Pancreas (tissue), 10 donors: ENCODE data around the gene IL22RA2. TPM values are rescaled to one million over a fixed set of nuclear protein-coding genes. Genes with fewer than 3 reads are reported as not detected.

Experiments
- ATAC-seq, 4 donors: fragments of 200-7000 bp; cut with Tn5 transposase; one replicate each; pipeline versions ENCODE4 v1.8.0 to v1.9.1; 2020; ENCODE audit warnings: mild to moderate bottlenecking in 4 of 4, moderate library complexity in 4 of 4
- DNase-seq, 6 donors: peaks; one replicate each; pipeline ENCODE4 v3.0.0-alpha.2; 2020
- FAIRE-seq: peaks from 2 replicates; lab custom pipeline; 2012; peaks lifted over from hg19 to GRCh38; lab: Jason Lieb, UNC
- H3K27ac ChIP-seq, 4 donors: fragments of 200-600 bp; sonication (generic); 1 replicate in 3 of 4; 2 replicates in 1 of 4; pipeline versions ENCODE4 v1.5.0 to v1.8.0; 2020
- H3K27me3 ChIP-seq, 4 donors: fragments of 200-600 bp; one replicate each; pipeline ENCODE4 v1.8.0; 2021
- H3K36me3 ChIP-seq, 3 donors: fragments of 200-600 bp; sonication (generic) in 1 of 3; one replicate each; pipeline versions ENCODE4 v1.5.0 to v1.8.0; 2020 to 2021
- H3K4me1 ChIP-seq, 3 donors: fragments of 200-600 bp; one replicate each; pipeline ENCODE4 v1.8.0; 2021
- H3K4me3 ChIP-seq, 4 donors: fragments of 200-600 bp; sonication (generic) in 2 of 4; one replicate each; pipeline versions ENCODE4 v1.5.0 to v1.8.0; 2020 to 2021
- H3K9me3 ChIP-seq, 4 donors: fragments of 200-600 bp; one replicate each; pipeline ENCODE4 v1.8.0; 2021
- WGBS, 2 donors: extraction: QIAGEN DNeasy Blood & Tissue Kit; methylation state at CpG; one replicate each; pipeline ENCODE4 v1.1.7; 2013; 5-methylcytosine and 5-hydroxymethylcytosine counted together
- intact Hi-C, 3 donors: fragments of 100-400 bp; cut with DNase I; formaldehyde crosslinking; loops; one replicate each; pipeline versions ENCODE4 v1.11.1 to v1.14.2; 2022
- polyA plus RNA-seq, 2 donors: library from polyadenylated mRNA; stranded (reverse); fragments of 200-250 nt; gene quantifications; one replicate each; pipeline ENCODE4 v1.2.3, GENCODE V29; 2013
- total RNA-seq, 6 donors: library from RNA; stranded (reverse); fragmentation: NEBNext Ultra II Directional in 4 of 6; extraction: Animal tissue kit (Norgen Biotek cat#: 25700) in 4 of 6; gene quantifications; one replicate each; pipeline versions ENCODE4 v1.2.1 to v1.2.4, GENCODE V29; 2021 to 2023
- TF ChIP-seq, protein P1 (sequence below), 4 donors: fragments of 200-600 bp; sonication (generic) in 3 of 4; IDR thresholded peaks; one replicate each; pipeline versions ENCODE4 v1.5.0 to v1.8.0; 2021; ENCODE audit warnings: antibody characterized with exemption in 4 of 4
- donor health status: healthy with polysubstance abuse.
- donor health status: DM: no; HTN: no; CAD: no; lungs with moderate emphysema.
- donor health status: DM: no; HTN: no; CAD: no.
- donor health status: control.
- donor health status: control.
- donor health status: Bipolar disorder and iron deficiency.
- donor health status: DM: yes; HTN: yes; CAD: no.
- donor health status: DM: no; HTN: no; CAD: no.
- donor health status: DM: no; HTN: no; CAD: no.
- donor health status: DM: yes; HTN: yes; CAD: no.

Gene IL22RA2
- total and polyA plus RNA-seq, 8 donors: 0.06 TPM; not detected in 7

DNA sequence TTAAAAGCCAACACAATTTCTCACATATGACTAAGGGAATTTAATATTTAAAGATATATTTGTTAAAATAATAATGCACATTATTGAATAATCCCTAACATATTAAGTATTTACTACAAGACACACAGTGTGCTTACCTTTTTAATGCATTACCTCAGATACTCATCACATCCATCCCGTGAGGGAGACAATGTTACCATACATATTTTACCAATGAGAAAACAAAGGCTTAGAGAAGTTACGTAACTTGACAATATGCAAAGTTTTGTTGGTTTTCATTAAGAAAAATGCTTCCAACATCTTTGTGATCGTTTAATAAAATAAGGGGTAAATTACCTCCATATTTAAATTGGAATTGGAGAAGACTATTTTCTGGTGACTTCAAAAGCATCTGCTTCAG lies 41.5 kb upstream of the IL22RA2 start:
- ATAC-seq (no peak), FAIRE-seq (no peak), DNase-seq (no peak)
- peaks cover 21 to 65% (median 50%) of the 10 kb centered on the region in 3 donors for H3K4me1 ChIP-seq
- WGBS, 2 donors: 88 to 95% methylated on average over 3 of the region's 3 CpGs
- intact Hi-C loops: no loop called here
- no peaks in the 10 kb centered on the region for H3K27me3 ChIP-seq
- TF ChIP-seq, protein P1, sequence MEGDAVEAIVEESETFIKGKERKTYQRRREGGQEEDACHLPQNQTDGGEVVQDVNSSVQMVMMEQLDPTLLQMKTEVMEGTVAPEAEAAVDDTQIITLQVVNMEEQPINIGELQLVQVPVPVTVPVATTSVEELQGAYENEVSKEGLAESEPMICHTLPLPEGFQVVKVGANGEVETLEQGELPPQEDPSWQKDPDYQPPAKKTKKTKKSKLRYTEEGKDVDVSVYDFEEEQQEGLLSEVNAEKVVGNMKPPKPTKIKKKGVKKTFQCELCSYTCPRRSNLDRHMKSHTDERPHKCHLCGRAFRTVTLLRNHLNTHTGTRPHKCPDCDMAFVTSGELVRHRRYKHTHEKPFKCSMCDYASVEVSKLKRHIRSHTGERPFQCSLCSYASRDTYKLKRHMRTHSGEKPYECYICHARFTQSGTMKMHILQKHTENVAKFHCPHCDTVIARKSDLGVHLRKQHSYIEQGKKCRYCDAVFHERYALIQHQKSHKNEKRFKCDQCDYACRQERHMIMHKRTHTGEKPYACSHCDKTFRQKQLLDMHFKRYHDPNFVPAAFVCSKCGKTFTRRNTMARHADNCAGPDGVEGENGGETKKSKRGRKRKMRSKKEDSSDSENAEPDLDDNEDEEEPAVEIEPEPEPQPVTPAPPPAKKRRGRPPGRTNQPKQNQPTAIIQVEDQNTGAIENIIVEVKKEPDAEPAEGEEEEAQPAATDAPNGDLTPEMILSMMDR (IDR thresholded peaks at IDR 0.05): no peak
- no peaks in the 10 kb centered on the region for H3K36me3 ChIP-seq
- H3K9me3 ChIP-seq: no peaks in the 10 kb centered on the region
- no peak overlapping the region for H3K27ac ChIP-seq
- H3K4me3 ChIP-seq: no peak overlapping the region

DNA sequence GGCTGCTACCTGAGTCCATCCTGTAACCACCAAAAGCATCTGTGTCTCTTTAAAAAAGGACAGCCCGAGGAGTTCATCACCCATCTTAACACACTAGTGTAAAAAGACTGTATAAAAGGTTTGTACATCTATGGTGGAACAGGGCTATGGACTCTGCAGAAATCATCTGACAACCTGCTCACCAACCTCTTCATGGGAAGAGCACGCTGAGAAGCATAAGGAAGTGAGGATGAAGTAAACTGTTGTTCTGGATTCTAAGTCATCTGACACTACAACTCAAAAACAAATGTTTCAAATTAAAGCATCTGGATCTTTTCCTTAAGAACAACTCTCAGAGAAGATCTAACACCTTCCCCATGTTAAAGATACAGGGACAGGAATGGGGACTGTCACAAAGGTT lies 40.4 kb upstream of the IL22RA2 start:
- TF ChIP-seq, protein P1 (IDR thresholded peaks at IDR 0.05): no peak
- WGBS, 2 donors: 67 to 84% methylated on average over 2 of the region's 2 CpGs
- no peaks in the 10 kb centered on the region for H3K27me3 ChIP-seq
- FAIRE-seq (no peak), DNase-seq (no peak), ATAC-seq (no peak)
- intact Hi-C loops: no loop called here
- H3K27ac ChIP-seq: no peak overlapping the region
- H3K4me1 ChIP-seq: peaks cover 21 to 60% (median 46%) of the 10 kb centered on the region in 3 donors
- no peaks in the 10 kb centered on the region for H3K9me3 ChIP-seq
- H3K4me3 ChIP-seq: no peak overlapping the region
- H3K36me3 ChIP-seq: no peaks in the 10 kb centered on the region

DNA sequence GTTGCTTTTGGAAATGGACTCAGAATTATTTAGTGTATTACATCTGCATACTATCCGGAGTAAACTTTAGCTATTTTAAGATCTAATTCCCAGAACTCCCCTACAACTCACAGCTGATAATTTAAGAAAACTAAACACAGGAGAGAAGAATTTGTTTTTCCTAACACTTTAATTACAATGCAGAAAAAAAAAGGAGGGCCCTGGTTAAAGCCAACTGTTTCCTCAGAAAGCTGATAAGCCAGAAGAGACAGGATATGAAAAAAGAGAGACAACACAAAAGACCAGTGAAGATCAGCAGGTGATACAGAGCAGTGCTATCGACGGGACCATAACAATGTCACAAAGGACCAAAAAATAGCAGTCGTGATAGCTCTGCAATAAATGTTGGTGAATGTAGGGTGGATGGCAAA lies 39.9 kb upstream of the IL22RA2 start:
- Histone ChIP-seq H3K27ac (no peak overlapping the region), H3K27me3 (no peaks in the 10 kb centered on the region), H3K36me3 (no peaks in the 10 kb centered on the region), H3K9me3 (no peaks in the 10 kb centered on the region), H3K4me1 (peaks cover 21 to 60% (median 46%) of the 10 kb centered on the region in 3 donors), H3K4me3 (no peak overlapping the region)
- FAIRE-seq: no peak
- no peak for ATAC-seq
- DNase-seq: no peak
- 31 to 33% methylated on average over 4 of the region's 4 CpGs for WGBS, 2 donors
- TF ChIP-seq, protein P1 (IDR thresholded peaks at IDR 0.05): no peak
- intact Hi-C loops: no loop called here

DNA sequence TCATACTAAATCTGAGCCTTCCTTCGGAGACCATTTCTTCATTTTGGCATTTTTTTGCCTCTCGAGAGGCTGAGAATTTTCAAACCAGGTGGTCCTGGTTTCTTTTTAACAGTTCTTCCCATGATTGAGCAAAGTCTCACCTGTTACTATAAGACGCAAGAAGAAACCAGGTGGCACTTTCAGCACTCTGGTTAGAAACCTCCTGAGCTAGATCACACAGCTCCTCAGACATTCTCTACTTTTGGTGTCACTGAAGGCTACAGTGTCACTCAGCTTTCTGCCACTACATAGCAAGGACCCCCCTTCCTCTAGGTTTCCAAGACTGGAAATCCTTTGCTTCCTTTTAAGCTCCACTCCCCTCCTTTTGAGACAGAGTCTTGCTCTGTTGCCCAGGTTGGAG lies 38.5 kb upstream of the IL22RA2 start:
- FAIRE-seq (no peak), DNase-seq (no peak), ATAC-seq (no peak)
- no peaks in the 10 kb centered on the region for H3K9me3 ChIP-seq
- H3K4me3 ChIP-seq: no peak overlapping the region
- 96 to 99% methylated on average over 3 of the region's 3 CpGs for WGBS, 2 donors
- TF ChIP-seq, protein P1 (IDR thresholded peaks at IDR 0.05): no peak
- H3K36me3 ChIP-seq: no peaks in the 10 kb centered on the region
- peaks cover 21 to 53% (median 38%) of the 10 kb centered on the region in 3 donors for H3K4me1 ChIP-seq
- H3K27ac ChIP-seq: no peak overlapping the region
- H3K27me3 ChIP-seq: no peaks in the 10 kb centered on the region
- intact Hi-C loops: no loop called here

GRCh38 chr6:137210903-137211302 lies 37.5 kb upstream of the IL22RA2 start:
- Histone ChIP-seq H3K4me1 (peaks cover 18 to 49% (median 30%) of the 10 kb centered on the region in 3 donors), H3K27ac (peak overlapping the region in 1 of 4 donors; percentile 4), H3K27me3 (no peaks in the 10 kb centered on the region), H3K36me3 (peaks cover 0 to 4% (median 0%) of the 10 kb centered on the region in 3 donors), H3K4me3 (no peak overlapping the region), H3K9me3 (no peaks in the 10 kb centered on the region)
- FAIRE-seq: no peak
- peak; percentile 62 to 75 (median 73) for ATAC-seq
- DNase-seq: no peak
- intact Hi-C loops: no loop called here
- TF ChIP-seq, protein P1 (IDR thresholded peaks at IDR 0.05): no peak
